Stimulated activated CD4-positive, alpha-beta T cell treated with anti-CD3 and anti-CD28 coated beads, Interleukin-12 subunit alpha, Interleukin-12 subunit beta, amount 100 ng/mL, for 24 hours (primary cell): Measurements from ENCODE around the gene CCRL2.
"Not testable (repeated sequence)": the region's sequence is repeated elsewhere in the genome, so short reads cannot be mapped to it uniquely, and the experiment has no call there.

Source experiments
- DNase-seq, 2 experiments: peaks; one replicate each; pipeline ENCODE4 v3.0.0-alpha.2; 2020; ENCODE audit warnings: low read depth in 2 of 2

The CCRL2 gene

GRCh38 chr3:46427916-46428833 lies 21.1 kb downstream of the CCRL2 start:
- no peak for DNase-seq

GRCh38 chr3:46429250-46429649 lies 22.2 kb downstream of the CCRL2 start:
- no peak for DNase-seq

GRCh38 chr3:46429671-46430070 lies 22.6 kb downstream of the CCRL2 start:
- DNase-seq = no peak

GRCh38 chr3:46430879-46431278 lies 23.8 kb downstream of the CCRL2 start:
- not testable (repeated sequence) for DNase-seq

GRCh38 chr3:46431905-46432304 lies 24.8 kb downstream of the CCRL2 start:
- DNase-seq = not testable (repeated sequence)

GRCh38 chr3:46433118-46433517 lies 26.1 kb downstream of the CCRL2 start:
- not testable (repeated sequence) for DNase-seq

GRCh38 chr3:46433841-46434240 lies 26.8 kb downstream of the CCRL2 start:
- no peak for DNase-seq

- DNase-seq = no peak
Observed at GRCh38 chr3:46435081-46435726, 28.1 kb downstream of the CCRL2 start.

GRCh38 chr3:46438831-46439230 lies 31.8 kb downstream of the CCRL2 start:
- DNase-seq = no peak

GRCh38 chr3:46440531-46441294 lies 33.7 kb downstream of the CCRL2 start:
- peak in 1 of 2 experiments; percentile 7 for DNase-seq

GRCh38 chr3:46442576-46443530 lies 35.8 kb downstream of the CCRL2 start:
- no peak for DNase-seq

- no peak for DNase-seq
Observed at GRCh38 chr3:46447228-46447985, 40.3 kb downstream of the CCRL2 start.

- no peak for DNase-seq
Observed at GRCh38 chr3:46448721-46449120, 41.7 kb downstream of the CCRL2 start.

- no peak for DNase-seq
Observed at GRCh38 chr3:46449755-46450552, 42.9 kb downstream of the CCRL2 start.

GRCh38 chr3:46453526-46454208 lies 46.6 kb downstream of the CCRL2 start:
- DNase-seq = no peak

- DNase-seq = no peak
Observed at GRCh38 chr3:46454209-46454595, 47.1 kb downstream of the CCRL2 start.

GRCh38 chr3:46454606-46455005 lies 47.5 kb downstream of the CCRL2 start:
- no peak for DNase-seq

- DNase-seq = no peak
Observed at GRCh38 chr3:46455231-46456115, 48.4 kb downstream of the CCRL2 start.
